ENCODE results near the gene NHEJ1. TPM values are rescaled to one million over a fixed set of nuclear protein-coding genes. Genes with fewer than 3 reads are reported as not detected.

The NHEJ1 gene
- polyA plus RNA-seq, 3 donors: 12.6 to 20.9 (median 20.3) TPM

GRCh38 chr2:219106251-219106650 is 54.4 kb downstream of the NHEJ1 start:
- 100% methylated on average over 2 of the region's 3 CpGs for WGBS (ENCODE audit: insufficient coverage)
- Histone ChIP-seq H2AFZ (ENCODE audit: insufficient read depth, low read depth, low read length, poor library complexity, severe bottlenecking) (no peak overlapping the region), H4K20me1 (ENCODE audit: insufficient read depth, low read length) (peaks cover 22% of the 10 kb centered on the region), H3K27ac (ENCODE audit: low read depth in 1 of 2, low read length in 2 of 2) (no peak overlapping the region), H3K4me1 (ENCODE audit: control insufficient read depth in 1 of 2, insufficient read depth in 2 of 2, low read length in 2 of 2) (peaks cover 34 to 37% of the 10 kb centered on the region in 2 donors), H3K36me3 (replicated peaks in 1 of 2; ENCODE audit: control insufficient read depth in 1 of 2, insufficient read depth in 2 of 2, low read length in 2 of 2) (no peaks in the 10 kb centered on the region), H3K27me3 (ENCODE audit: control insufficient read depth in 2 of 2, insufficient read depth in 2 of 2, low read length in 2 of 2) (no peaks in the 10 kb centered on the region), H3K9ac (ENCODE audit: insufficient read depth, low read length, poor library complexity, severe bottlenecking) (no peak overlapping the region), H3K79me2 (ENCODE audit: insufficient read depth, low read length) (no peaks in the 10 kb centered on the region), H3K9me3 (replicated peaks in 1 of 2; ENCODE audit: control insufficient read depth in 1 of 2, insufficient read depth in 1 of 2, low read length in 2 of 2) (no peaks in the 10 kb centered on the region), H3K4me3 (replicated peaks in 1 of 3; ENCODE audit: low read depth in 2 of 3, low read length in 3 of 3) (no peak overlapping the region), H3K4me2 (replicated peaks; ENCODE audit: extremely low read depth, low read length, poor library complexity, severe bottlenecking) (no peak overlapping the region)
- H3K4me3 Mint-ChIP-seq: no peak overlapping the region
- intact Hi-C loops (cut with micrococcal nuclease): no loop called here
- H3K27me3 Mint-ChIP-seq (ENCODE audit: low read depth in 3 of 3): no peaks in the 10 kb centered on the region
- H3K9me3 Mint-ChIP-seq: no peaks in the 10 kb centered on the region
- no peak for TF ChIP-seq CTCF (IDR thresholded peaks at IDR 0.05)
- H3K36me3 Mint-ChIP-seq: peaks cover 9 to 21% of the 10 kb centered on the region in 2 donors
- no peak for DNase-seq
- H3K27ac Mint-ChIP-seq: no peak overlapping the region
- peaks cover 47% of the 10 kb centered on the region for H3K4me1 Mint-ChIP-seq

DNA sequence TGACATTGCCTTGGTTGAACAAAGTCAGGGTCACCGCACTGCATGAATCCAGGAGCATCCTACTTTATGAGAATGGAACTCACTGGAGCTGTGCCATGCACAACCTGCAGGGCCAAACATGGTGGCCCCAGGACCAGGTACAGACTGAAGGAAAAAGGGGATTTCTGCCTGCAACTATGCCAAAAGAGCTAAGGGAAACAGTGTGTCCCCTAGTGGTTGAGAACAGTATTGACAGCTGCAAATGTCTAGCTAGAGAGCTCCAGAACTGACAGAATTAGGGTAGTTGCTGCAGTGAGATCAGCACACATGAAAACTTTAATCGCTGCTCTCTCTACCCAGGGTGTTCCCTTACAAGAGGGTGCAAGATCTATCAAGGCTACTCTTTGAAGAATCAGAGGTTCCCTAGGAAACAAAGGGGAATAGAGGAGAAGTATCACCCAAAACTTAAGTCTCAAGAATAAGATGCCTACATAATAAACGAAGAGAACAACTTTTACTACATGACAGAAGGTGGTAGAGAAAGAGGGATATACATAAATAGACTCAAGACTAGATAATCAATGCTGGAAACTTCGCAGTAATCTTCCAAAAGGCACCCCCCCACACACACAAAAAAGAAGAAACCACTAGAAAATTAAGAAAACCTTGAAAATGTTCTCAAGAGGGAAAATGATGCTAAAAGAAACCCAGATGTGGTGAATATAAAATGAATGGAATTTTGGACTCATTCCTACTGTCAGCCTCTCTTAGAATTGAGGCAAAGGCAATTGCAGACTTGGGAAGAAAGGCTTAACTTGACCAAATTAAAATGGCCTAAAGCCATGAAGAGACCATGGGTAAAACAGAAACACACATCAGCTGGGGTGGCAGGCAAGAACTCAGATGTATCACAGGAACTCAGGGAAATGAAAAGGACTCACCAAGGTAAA is 56.2 kb downstream of the NHEJ1 start:
- peak; percentile 93 for TF ChIP-seq CTCF (IDR thresholded peaks at IDR 0.05)
- H3K36me3 Mint-ChIP-seq: peaks cover 6 to 18% of the 10 kb centered on the region in 2 donors
- H3K9me3 Mint-ChIP-seq: no peaks in the 10 kb centered on the region
- WGBS (ENCODE audit: insufficient coverage): 86% methylated on average over 1 of the region's 4 CpGs
- Histone ChIP-seq H3K4me3 (replicated peaks in 1 of 3; ENCODE audit: low read depth in 2 of 3, low read length in 3 of 3) (no peak overlapping the region), H4K20me1 (ENCODE audit: insufficient read depth, low read length) (peaks cover 16% of the 10 kb centered on the region), H2AFZ (ENCODE audit: insufficient read depth, low read depth, low read length, poor library complexity, severe bottlenecking) (no peak overlapping the region), H3K79me2 (ENCODE audit: insufficient read depth, low read length) (no peaks in the 10 kb centered on the region), H3K27me3 (ENCODE audit: control insufficient read depth in 2 of 2, insufficient read depth in 2 of 2, low read length in 2 of 2) (no peaks in the 10 kb centered on the region), H3K4me1 (ENCODE audit: control insufficient read depth in 1 of 2, insufficient read depth in 2 of 2, low read length in 2 of 2) (peaks cover 24 to 29% of the 10 kb centered on the region in 2 donors), H3K9ac (ENCODE audit: insufficient read depth, low read length, poor library complexity, severe bottlenecking) (no peak overlapping the region), H3K36me3 (replicated peaks in 1 of 2; ENCODE audit: control insufficient read depth in 1 of 2, insufficient read depth in 2 of 2, low read length in 2 of 2) (no peaks in the 10 kb centered on the region), H3K27ac (ENCODE audit: low read depth in 1 of 2, low read length in 2 of 2) (no peak overlapping the region), H3K9me3 (replicated peaks in 1 of 2; ENCODE audit: control insufficient read depth in 1 of 2, insufficient read depth in 1 of 2, low read length in 2 of 2) (no peaks in the 10 kb centered on the region), H3K4me2 (replicated peaks; ENCODE audit: extremely low read depth, low read length, poor library complexity, severe bottlenecking) (no peak overlapping the region)
- no peak overlapping the region for H3K27ac Mint-ChIP-seq
- H3K4me1 Mint-ChIP-seq: peaks cover 33% of the 10 kb centered on the region
- intact Hi-C loops (cut with micrococcal nuclease): no loop called here
- no peak overlapping the region for H3K4me3 Mint-ChIP-seq
- no peaks in the 10 kb centered on the region for H3K27me3 Mint-ChIP-seq (ENCODE audit: low read depth in 3 of 3)
- DNase-seq: peak; percentile 11 to 51 (median 27)
